Measurements from ENCODE around the gene PCDHGA2.
"Not testable (repeated sequence)": the region's sequence is repeated elsewhere in the genome, so short reads cannot be mapped to it uniquely, and the experiment has no call there.

PCDHGA2 gene

GRCh38 chr5:141346017-141346416, 7.5 kb downstream of the PCDHGA2 start:
- not testable (repeated sequence) for DNase-seq (ENCODE audit: low read depth in 2 of 2)

GRCh38 chr5:141349917-141350619, 11.5 kb downstream of the PCDHGA2 start, which contains the start of gene PCDHGB1:
TSS of gene PCDHGB1 (plus strand) at chr5:141350099. CDS start at chr5:141350261, 162 bp downstream.
- peak in 1 of 2 donors; percentile 11 for DNase-seq (ENCODE audit: low read depth in 2 of 2)

GRCh38 chr5:141351591-141351990, 13.0 kb downstream of the PCDHGA2 start:
- DNase-seq (ENCODE audit: low read depth in 2 of 2), result no peak

GRCh38 chr5:141354900-141355469, 16.4 kb downstream of the PCDHGA2 start, which contains the start of gene PCDHGA4:
TSS of gene PCDHGA4 (plus strand) at chr5:141355021. CDS start at chr5:141355108, 87 bp downstream.
- no peak for DNase-seq (ENCODE audit: low read depth in 2 of 2)

GRCh38 chr5:141355641-141356040, 17.1 kb downstream of the PCDHGA2 start:
- no peak for DNase-seq (ENCODE audit: low read depth in 2 of 2)

- DNase-seq (ENCODE audit: low read depth in 2 of 2), result no peak
Observed at GRCh38 chr5:141356133-141356532, 17.6 kb downstream of the PCDHGA2 start.

- DNase-seq (ENCODE audit: low read depth in 2 of 2), result no peak
Observed at GRCh38 chr5:141356950-141357349, 18.4 kb downstream of the PCDHGA2 start.

GRCh38 chr5:141359790-141360426, 21.3 kb downstream of the PCDHGA2 start, which contains the start of gene PCDHGB2:
TSS of gene PCDHGB2 (plus strand) at chr5:141359994. CDS start at chr5:141360136, 142 bp downstream.
- DNase-seq (ENCODE audit: low read depth in 2 of 2), result no peak

- DNase-seq (ENCODE audit: low read depth in 2 of 2), result no peak
Observed at GRCh38 chr5:141360685-141361084, 22.1 kb downstream of the PCDHGA2 start.

- no peak for DNase-seq (ENCODE audit: low read depth in 2 of 2)
Observed at GRCh38 chr5:141362719-141363118, 24.2 kb downstream of the PCDHGA2 start.

GRCh38 chr5:141363952-141364660, 25.5 kb downstream of the PCDHGA2 start, which contains the start of gene PCDHGA5:
TSS of gene PCDHGA5 (plus strand) at chr5:141364162. CDS start at chr5:141364331, 169 bp downstream.
- no peak for DNase-seq (ENCODE audit: low read depth in 2 of 2)

GRCh38 chr5:141366016-141366896, 27.7 kb downstream of the PCDHGA2 start:
- DNase-seq (ENCODE audit: low read depth in 2 of 2), result no peak

GRCh38 chr5:141369994-141370848, 31.7 kb downstream of the PCDHGA2 start, which contains the start of gene PCDHGB3:
TSS of gene PCDHGB3 (plus strand) at chr5:141370242. CDS start at chr5:141370395, 153 bp downstream.
- no peak for DNase-seq (ENCODE audit: low read depth in 2 of 2)

GRCh38 chr5:141371572-141372475, 33.3 kb downstream of the PCDHGA2 start:
- DNase-seq (ENCODE audit: low read depth in 2 of 2), result no peak

- no peak for DNase-seq (ENCODE audit: low read depth in 2 of 2)
Observed at GRCh38 chr5:141373673-141374317, 35.2 kb downstream of the PCDHGA2 start, which contains the start of gene PCDHGA6. TSS of gene PCDHGA6 (plus strand) at chr5:141373891. CDS start at chr5:141374084, 193 bp downstream.

- DNase-seq (ENCODE audit: low read depth in 2 of 2), result no peak
Observed at GRCh38 chr5:141374627-141375026, 36.1 kb downstream of the PCDHGA2 start.

- DNase-seq (ENCODE audit: low read depth in 2 of 2), result not testable (repeated sequence)
Observed at GRCh38 chr5:141375444-141376155, 37.0 kb downstream of the PCDHGA2 start.

All from stimulated activated CD4-positive, alpha-beta T cell treated with anti-CD3 and anti-CD28 coated beads, Interleukin-15, amount 100 ng/mL, for 48 hours (primary cell).